GM18526 (cell line): ENCODE data around the gene NCF1.
"Not testable (repeated sequence)": the region's sequence is repeated elsewhere in the genome, so short reads cannot be mapped to it uniquely, and the experiment has no call there.

Experiments
- POLR2A ChIP-seq: IDR thresholded peaks from 3 replicates; pipeline ENCODE4 v1.6.1; 2011; ENCODE audit not compliant: insufficient read length; ENCODE audit errors: extremely low read depth

The NCF1 gene

GRCh38 chr7:74773760-74774750 is at the start of gene NCF1:
NCF1 (plus strand) TSS chr7:74774011; CDS start chr7:74774032, 21 bp downstream.
- not testable (repeated sequence) for TF ChIP-seq POLR2A

- TF ChIP-seq POLR2A = no peak
Measured at GRCh38 chr7:74725840-74726239, 48.0 kb upstream of the NCF1 start.

DNA sequence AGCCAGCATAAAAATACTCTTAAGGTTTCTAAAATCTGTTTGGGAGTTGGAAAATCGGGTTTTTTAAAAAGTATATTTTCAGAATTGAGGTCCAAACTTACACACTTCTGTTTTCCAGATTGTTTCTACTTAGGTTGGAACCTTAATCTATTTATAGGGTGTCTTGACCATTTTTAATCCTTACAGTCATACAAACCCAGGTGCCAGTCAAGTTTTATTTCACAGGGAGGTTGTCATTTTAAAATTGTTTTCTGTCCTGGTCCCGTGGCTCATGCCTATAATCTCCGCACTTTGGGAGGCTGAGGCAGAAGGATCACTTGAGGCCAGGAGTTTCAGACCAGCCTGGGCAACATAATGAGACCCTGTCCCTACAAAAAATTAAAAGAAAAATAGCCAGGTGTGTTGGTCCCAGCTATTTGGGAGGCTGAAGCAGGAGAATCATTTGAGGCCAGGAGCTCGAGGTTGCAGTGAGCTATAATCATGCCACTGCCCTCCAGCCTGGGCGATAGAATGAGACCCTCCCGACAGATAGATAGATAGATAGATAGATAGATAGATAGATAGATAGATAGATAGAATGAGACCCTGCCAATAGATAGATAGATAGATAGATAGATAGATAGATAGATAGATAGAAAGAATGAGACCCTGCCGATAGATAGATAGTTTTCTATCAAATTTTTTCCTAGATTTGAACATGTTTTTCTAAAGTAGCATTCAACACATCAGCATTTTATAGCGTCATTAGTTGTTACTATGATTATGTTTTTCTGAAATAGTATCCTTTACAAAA is 47.3 kb upstream of the NCF1 start:
- TF ChIP-seq POLR2A = no peak
